H1 (cell line): ENCODE measurements around the gene ELOVL6.

Experiments
- BACH1 ChIP-seq: IDR thresholded peaks from 2 replicates; pipeline ENCODE4 v1.6.1; 2012; ENCODE audit warnings: low read length, improper control_type of control experiment
- TF ChIP-seq, protein P1 (sequence below), 3 experiments: IDR thresholded peaks; 1 replicate in 2 of 3; 2 replicates in 1 of 3; pipeline versions ENCODE4 v1.5.1 to v1.6.1; 2011; ENCODE audit warnings: low read length in 3 of 3, mild to moderate bottlenecking in 3 of 3, inconsistent platforms in 2 of 3, low read depth in 1 of 3, moderate library complexity in 1 of 3; ENCODE audit not compliant: insufficient read depth in 1 of 3; ENCODE audit errors: control extremely low read depth in 1 of 3

DNA sequence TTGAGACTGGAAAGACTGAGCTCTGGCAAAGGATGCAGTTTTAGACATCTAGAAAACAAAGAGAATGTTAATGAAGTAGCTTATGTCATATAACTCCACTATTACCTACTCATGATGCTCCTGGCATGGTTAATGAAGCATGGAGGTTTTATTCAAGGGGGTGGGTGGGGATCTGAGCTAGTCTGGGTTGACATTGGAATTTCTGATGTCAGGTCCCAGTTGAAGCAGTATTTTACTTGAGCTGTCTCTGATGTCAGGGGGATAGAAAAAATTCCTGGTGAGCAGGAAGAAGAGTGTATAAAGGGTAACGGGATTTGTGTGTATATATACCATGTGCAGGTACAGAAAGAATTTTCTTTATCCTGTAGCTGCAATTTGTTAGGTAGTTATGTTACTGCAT, 102.0 kb downstream of the ELOVL6 start:
- TF ChIP-seq BACH1, result no peak
- TF ChIP-seq, protein P1, sequence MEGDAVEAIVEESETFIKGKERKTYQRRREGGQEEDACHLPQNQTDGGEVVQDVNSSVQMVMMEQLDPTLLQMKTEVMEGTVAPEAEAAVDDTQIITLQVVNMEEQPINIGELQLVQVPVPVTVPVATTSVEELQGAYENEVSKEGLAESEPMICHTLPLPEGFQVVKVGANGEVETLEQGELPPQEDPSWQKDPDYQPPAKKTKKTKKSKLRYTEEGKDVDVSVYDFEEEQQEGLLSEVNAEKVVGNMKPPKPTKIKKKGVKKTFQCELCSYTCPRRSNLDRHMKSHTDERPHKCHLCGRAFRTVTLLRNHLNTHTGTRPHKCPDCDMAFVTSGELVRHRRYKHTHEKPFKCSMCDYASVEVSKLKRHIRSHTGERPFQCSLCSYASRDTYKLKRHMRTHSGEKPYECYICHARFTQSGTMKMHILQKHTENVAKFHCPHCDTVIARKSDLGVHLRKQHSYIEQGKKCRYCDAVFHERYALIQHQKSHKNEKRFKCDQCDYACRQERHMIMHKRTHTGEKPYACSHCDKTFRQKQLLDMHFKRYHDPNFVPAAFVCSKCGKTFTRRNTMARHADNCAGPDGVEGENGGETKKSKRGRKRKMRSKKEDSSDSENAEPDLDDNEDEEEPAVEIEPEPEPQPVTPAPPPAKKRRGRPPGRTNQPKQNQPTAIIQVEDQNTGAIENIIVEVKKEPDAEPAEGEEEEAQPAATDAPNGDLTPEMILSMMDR (IDR thresholded peaks at IDR 0.05; ENCODE audit: control extremely low read depth in 1 of 3, insufficient read depth in 1 of 3, low read depth in 1 of 3, low read length in 3 of 3), result no peak
